GM12892 (cell line): ENCODE data around the gene CBX5.
"Not testable (repeated sequence)": the region's sequence is repeated elsewhere in the genome, so short reads cannot be mapped to it uniquely, and the experiment has no call there.

Source experiments
- DNase-seq: peaks from one replicate; pipeline ENCODE4 v3.0.0; 2011; ENCODE audit not compliant: insufficient read length
- FAIRE-seq: peaks from 2 replicates; lab custom pipeline; 2011; peaks lifted over from hg19 to GRCh38; lab: Jason Lieb, UNC
- POLR2A ChIP-seq: IDR thresholded peaks from 2 replicates; pipeline ENCODE4 v1.6.1; 2011; ENCODE audit warnings: low read depth, low read length, control low read depth
- POLR2AphosphoS5 ChIP-seq: IDR thresholded peaks from 2 replicates; pipeline ENCODE4 v1.6.1; 2011; ENCODE audit warnings: low read depth, low read length, control low read depth
- TAF1 ChIP-seq: IDR thresholded peaks from 2 replicates; pipeline ENCODE4 v1.6.1; 2011; ENCODE audit warnings: low read depth, mild to moderate bottlenecking, control low read depth, low read length, borderline replicate concordance

The CBX5 gene

GRCh38 chr12:54251667-54252284, 28.1 kb downstream of the CBX5 start:
- FAIRE-seq (no peak), DNase-seq (no peak)
- TF ChIP-seq TAF1, result no peak
- no peak for TF ChIP-seq POLR2AphosphoS5
- no peak for TF ChIP-seq POLR2A

- no peak for FAIRE-seq
- no peak for TF ChIP-seq TAF1
- DNase-seq, result no peak
These were observed 30.4 kb downstream of the CBX5 start for GRCh38 chr12:54249489-54249888.

- no peak for DNase-seq
- FAIRE-seq, result no peak
These were observed 33.8 kb downstream of the CBX5 start for GRCh38 chr12:54246011-54246641.

GRCh38 chr12:54240971-54241588, 38.8 kb downstream of the CBX5 start:
- TF ChIP-seq TAF1 (no peak), POLR2AphosphoS5 (no peak), POLR2A (no peak)
- DNase-seq (no peak), FAIRE-seq (no peak)

More at GRCh38 chr12:54246011-54246641, 33.8 kb downstream of the CBX5 start:
- TF ChIP-seq TAF1 (no peak), POLR2A (no peak), POLR2AphosphoS5 (no peak)

- no peak for FAIRE-seq
- no peak for DNase-seq
- no peak for TF ChIP-seq POLR2A
- no peak for TF ChIP-seq TAF1
- no peak for TF ChIP-seq POLR2AphosphoS5
These were observed 39.8 kb downstream of the CBX5 start for GRCh38 chr12:54240129-54240528.

- no peak for FAIRE-seq
- no peak for TF ChIP-seq TAF1
- TF ChIP-seq POLR2A, result no peak
- TF ChIP-seq POLR2AphosphoS5, result no peak
- DNase-seq, result no peak
These were observed 40.3 kb downstream of the CBX5 start for GRCh38 chr12:54239620-54240019.

GRCh38 chr12:54238531-54238930, 41.4 kb downstream of the CBX5 start:
- DNase-seq (no peak), FAIRE-seq (no peak)
- TF ChIP-seq TAF1, result no peak
- TF ChIP-seq POLR2AphosphoS5, result no peak
- no peak for TF ChIP-seq POLR2A

GRCh38 chr12:54232790-54233189, 47.1 kb downstream of the CBX5 start:
- no peak for FAIRE-seq
- TF ChIP-seq POLR2AphosphoS5 (no peak), TAF1 (no peak), POLR2A (no peak)
- DNase-seq, result no peak

- not testable (repeated sequence) for FAIRE-seq, DNase-seq
These were observed 48.7 kb downstream of the CBX5 start for GRCh38 chr12:54231269-54231668.

GRCh38 chr12:54230555-54230954, 49.4 kb downstream of the CBX5 start:
- FAIRE-seq (no peak), DNase-seq (no peak)
- TF ChIP-seq POLR2A (no peak), POLR2AphosphoS5 (no peak), TAF1 (no peak)

- TF ChIP-seq TAF1 (no peak), POLR2A (no peak), POLR2AphosphoS5 (no peak)
- FAIRE-seq (no peak), DNase-seq (no peak)
These were observed 50.2 kb downstream of the CBX5 start for GRCh38 chr12:54229624-54230212.

- FAIRE-seq (no peak), DNase-seq (no peak)
- TF ChIP-seq TAF1 (no peak), POLR2AphosphoS5 (no peak), POLR2A (no peak)
These were observed 51.5 kb downstream of the CBX5 start for GRCh38 chr12:54228471-54228870.

- FAIRE-seq, DNase-seq: not testable (repeated sequence)
These were observed 52.0 kb downstream of the CBX5 start for GRCh38 chr12:54227927-54228326.
